ENCODE data around the gene EMP2.
"Not testable (repeated sequence)": the region's sequence is repeated elsewhere in the genome, so short reads cannot be mapped to it uniquely, and the experiment has no call there.

The EMP2 gene

DNA sequence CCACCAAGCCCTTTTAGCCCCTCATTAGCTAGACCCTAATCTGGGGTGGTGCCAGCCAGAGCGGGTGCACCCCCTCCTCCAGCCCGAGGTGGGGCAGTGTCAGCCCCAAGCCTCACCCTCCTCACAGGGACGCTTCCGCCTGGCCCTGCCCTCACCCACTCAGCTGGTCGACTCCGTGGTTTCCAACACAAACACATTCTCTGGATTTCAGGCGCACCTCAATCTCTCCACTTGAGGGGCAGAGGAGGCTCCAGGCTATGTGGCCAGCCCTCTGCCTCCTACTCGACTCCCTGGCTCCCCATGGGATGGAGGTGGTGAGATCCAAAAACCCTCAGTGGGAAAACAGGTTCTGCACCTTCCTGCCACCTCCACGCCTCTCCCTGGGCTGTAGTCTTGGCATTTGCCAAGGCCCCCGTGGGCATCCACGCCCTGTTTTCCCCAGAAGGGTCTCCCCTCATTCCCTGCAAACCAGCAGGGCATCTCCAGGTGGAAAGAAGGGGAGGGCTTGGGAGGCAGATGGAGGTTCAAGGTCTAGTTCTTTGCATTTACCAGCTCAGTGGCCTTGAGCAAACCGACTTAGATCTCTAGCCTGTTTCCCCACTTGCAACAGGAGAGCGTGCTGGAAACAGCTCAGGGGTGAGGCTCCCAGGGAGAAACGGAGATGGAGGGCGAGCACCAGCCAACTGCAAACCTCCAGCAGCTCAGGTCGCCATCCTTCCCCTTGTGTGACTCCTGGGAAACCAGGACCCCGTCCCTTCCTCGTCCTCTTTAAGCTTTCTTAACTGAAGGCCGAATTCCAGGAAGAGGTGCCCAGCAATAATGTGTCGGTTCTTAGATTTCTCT lies 1.7 kb downstream of the EMP2 start:
- DNase-seq (ENCODE audit: low read depth): no peak

DNA sequence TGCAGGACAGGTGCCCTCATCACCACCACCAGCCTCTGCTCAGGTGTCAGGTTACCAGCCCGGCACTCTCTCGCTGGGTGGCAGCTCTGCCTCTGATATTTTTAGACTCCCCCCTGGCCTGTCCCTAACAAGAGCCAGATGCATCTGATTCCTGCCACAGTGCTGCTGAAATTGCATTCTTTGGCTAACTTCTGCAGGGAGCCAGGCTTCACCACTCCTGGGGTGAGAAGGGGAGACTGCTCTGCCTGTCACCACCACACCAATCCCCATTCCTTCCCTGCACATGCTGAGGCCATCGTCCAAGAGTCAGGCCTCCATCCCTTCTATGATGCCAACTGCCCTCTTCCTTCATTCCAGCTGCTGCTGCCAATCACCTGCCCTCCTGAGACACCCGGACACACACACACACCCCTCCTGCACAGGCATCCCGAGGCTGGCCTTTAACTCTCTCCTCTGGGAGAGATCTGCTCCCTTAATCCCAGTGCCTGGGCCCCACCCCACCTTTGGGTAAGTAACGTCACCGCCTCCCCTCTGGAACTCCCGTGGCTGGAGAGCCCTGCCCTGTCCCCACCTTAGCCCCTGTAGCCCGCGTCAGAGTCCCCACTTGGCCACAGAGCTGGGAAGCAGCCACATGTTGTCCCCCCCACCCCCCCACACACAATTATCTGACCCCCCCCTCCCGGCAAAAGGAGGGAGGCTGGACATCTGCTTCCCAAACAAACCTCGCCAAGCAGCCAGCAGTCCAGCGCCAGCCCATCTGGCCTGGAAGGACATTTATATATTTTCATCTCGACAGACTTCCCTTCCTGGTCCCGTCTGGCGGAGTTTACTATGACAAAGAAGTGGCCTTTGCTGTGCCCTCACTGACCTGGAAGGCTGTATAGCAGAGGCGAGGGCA lies 2.8 kb downstream of the EMP2 start:
- DNase-seq (ENCODE audit: low read depth): no peak

DNA sequence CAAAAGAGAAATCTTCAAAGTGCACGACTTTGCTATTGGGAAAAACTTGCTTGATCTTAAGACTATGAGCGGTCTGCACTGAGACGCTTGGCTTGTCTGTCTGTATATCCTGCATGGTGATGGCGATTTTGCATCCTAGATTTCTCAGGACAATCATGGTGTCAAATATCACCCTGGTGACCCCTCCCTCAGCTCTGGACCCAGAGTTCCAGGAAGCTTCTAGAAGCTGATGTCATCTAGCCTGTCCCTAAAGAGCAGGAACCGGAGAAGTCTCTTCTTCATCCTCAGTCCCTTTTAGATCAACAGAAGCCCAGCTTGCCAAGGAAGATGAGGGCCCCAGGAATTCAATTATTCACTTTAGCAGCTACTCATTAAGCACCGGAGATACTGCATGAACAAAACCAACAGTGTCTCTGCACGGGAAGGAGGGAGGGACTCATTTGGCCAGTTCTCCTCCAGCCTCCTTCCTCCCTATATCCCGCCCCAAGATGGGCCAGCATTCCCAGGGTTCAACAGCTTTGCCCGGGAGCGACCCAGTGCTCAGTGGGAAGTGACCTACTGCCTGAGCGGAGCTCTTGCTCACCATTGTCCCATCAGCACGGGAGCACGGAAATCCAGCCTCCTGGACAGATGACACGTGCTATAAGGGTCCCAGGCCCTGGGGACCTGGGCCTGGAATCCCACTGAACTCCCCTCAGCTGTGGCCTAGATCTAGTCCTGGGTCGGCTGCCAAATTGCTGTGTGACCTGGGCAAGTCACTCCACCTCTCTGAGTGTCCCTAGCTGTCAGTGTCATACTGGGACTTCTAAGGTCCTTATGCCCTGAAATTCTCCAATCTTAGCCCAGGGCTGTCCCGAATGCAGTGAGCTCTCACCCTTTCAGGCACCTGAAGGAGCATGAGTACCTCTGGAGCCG lies 3.8 kb downstream of the EMP2 start:
- no peak for DNase-seq (ENCODE audit: low read depth)

DNA sequence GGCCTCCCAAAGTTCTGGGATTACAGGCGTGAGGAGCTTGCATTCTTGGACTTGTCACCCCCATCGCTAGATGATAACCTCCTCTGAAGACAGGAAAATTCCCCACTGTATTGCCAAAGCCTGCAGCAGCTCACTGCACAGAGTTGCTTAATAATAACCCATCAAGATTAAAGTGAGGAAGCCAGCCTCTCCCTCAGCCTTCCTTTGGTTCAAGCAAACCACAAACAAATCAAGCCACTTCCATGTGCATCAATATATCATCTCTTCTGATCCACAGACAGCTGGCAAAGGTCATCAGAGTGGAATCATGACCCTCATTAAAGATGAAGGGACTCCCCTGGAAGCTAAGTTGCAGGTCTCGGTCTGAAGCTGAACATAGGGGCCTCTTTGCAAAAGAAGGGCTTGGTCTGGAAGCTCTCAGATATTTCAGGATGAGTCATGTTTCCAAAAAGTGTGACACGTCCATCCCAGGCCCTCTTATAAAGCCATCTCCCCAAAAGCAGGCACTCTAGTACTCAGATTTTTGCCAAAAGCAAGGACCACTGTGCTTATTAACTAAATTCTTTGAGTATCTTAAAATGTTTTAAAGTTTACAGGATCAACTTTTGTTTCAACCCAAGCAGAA lies 4.8 kb downstream of the EMP2 start:
- no peak for DNase-seq (ENCODE audit: low read depth)

DNA sequence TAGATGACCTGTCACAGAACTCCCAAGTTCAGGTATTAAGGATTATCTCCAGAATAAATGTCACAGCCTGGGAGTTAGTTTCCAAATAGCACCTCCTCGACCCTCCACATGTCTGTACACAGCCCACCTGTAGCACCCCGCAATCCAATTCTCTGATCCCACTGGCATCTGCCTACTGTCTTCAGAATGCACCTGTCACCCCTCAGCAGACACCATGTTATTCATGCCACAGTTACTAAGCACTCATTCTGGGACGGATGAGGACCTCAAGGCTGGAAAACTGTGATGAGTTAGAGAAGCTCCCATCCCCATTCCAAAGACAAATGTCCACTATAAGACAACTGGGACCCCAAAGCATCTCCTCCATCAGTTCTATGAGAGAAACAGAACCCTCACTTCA lies 7.8 kb downstream of the EMP2 start:
- no peak for DNase-seq (ENCODE audit: low read depth)

DNA sequence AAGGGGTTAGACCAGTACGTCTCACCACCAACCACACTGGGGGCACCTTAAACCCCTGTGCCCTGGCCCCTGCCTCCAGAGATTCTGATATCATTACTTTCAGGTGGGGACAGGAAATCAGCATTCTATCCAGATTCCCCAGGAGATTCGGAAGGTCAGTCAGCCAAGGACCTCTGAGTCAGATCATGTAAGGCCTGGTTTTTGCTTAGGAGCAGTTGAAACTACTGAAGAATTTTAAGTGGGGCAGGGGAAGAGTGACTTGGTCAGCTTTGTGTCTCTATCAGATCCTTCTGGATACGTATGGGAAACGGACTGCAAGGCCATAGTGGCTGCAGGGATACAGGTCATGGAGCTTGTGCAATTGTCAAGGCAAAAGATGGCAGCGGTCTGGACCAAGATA lies 9.0 kb downstream of the EMP2 start:
- no peak for DNase-seq (ENCODE audit: low read depth)

DNA sequence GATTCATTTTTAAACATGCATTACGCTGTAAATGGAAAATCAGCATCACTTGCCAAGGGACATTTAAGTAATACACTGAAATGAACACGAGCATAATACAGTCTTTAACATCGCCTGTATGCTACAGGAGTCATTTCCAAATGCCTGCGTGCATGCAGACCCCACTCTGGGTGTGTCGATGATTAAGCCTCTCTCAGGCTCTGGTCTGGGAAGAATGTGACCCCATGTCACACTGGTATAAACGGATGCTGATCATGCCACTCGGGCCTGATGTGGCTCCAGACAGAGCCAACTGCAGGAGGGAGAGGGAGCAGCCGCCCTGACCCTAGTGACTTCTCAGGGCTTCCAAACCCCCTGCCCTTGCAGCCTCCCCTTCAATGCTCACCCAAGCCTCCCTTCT lies 10.8 kb downstream of the EMP2 start:
- DNase-seq (ENCODE audit: low read depth): no peak

DNA sequence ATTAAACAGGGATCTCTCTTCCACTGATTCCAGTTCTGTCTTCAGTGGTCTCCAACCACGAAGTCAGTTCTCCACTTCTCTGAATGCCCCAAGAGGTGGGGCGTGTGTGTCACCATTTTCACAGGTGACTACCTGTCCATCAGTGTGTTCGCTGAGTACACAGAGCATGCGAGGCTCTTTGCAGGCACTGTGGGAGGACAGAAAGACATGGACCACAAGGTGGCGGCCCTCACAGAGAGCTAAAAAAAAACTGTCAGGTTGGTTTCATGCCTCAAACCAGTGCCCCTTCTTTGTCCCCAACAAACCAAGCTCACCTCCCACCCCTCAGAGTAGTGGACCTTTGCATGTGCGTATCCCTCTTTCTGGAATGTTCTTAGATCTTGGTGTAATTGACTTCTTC lies 13.8 kb downstream of the EMP2 start:
- DNase-seq (ENCODE audit: low read depth): no peak

DNA sequence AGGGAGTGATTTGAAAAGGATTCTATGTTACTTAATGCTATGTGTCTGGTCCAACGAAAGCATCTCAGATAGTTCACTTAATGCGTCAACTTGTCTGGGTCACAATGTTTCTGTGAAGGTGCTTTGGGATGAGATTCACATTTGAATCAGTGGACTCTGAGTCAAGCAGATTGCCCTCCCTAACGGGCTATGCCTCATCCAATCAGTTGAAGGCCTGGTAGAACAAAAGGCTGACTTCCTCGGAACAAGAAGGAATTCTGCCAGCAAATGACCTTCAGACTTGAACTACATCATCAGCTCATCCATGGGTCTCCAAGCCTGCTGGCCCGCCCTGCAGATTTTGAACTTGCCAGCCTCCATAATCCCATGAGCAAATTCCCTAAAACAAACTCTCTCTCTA lies 15.2 kb downstream of the EMP2 start:
- no peak for DNase-seq (ENCODE audit: low read depth)

DNA sequence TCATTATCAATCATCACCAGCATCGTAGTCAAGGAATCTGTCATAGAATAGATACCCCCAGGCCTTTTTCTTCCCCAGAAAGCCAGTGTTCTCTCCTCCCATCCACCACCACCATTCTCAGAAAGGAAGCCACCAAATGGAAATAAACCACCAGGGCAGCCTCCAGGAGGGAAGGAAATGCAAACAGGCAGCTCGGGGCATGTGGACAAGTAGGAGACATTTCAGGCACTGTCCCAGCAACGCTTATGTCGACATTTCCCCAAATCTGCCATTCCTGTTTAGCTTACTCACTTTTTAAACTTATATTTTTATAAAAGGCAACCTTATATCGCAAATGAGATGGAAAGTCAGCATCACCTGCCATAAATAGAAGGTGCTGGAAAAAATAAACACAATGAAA lies 15.8 kb downstream of the EMP2 start:
- DNase-seq (ENCODE audit: low read depth): no peak

DNA sequence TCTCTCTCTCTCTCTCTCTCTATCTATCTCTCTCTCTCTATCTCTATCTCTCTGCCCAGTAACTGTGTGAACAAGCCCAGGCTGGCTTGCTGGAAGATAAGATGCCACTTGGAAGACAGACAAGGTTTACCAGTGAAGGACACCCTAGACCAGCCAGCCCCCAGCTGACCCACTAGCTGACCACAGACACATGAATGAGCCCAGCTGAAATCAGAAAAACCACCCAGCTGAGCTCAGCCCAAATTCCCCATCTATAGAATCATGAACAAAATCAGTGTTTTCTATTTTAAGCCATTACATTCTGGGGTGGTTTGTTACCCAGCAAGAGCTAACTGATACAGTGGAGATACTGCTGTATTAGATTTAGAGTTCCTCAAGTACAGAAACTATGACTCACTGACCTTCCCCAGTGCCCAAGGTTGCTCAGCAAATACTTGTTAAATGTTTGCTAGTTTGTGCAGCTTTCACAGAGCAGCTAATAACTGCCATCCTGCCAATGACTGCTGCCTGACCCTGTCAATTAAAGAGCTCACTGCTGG lies 18.0 kb downstream of the EMP2 start:
- DNase-seq (ENCODE audit: low read depth): no peak

DNA sequence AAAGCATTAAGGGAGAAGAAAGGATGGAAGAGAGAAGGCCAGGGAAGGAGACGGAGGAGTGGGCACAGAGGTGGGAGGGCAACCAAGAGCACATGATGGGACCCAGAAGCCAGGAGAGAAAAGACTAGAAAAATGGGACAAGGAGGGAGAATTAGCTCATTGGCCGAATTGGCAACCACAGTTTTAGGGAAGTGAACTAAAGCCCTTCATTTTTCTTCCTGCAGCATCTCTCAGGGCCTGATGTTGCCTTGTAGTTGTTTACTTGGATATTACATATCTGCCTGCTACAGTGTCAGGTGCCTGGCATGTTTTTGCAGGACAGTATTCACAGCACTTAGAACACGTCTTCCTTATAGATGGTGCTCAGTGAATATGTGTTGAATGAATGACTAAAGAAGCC lies 19.0 kb downstream of the EMP2 start:
- DNase-seq (ENCODE audit: low read depth): no peak

DNA sequence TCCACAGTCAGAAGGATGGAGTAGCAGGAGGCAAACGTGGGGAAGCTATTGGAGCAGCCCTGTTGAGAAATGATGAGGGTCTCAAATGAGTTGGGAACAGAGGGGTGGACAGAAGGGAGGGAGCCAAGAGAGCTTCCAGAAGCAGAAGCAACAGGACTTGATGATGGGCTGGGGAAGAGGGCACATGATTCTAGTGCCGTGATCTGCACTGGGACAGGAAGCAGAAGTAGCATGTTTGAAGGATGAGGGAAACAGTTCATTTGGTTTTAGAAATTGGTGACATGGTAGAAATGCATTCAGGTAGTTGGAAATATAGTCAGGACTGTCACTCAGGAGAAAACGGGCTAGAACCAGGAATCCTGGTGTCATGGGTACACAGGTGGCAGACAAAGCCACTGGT lies 19.4 kb downstream of the EMP2 start:
- no peak for DNase-seq (ENCODE audit: low read depth)

DNA sequence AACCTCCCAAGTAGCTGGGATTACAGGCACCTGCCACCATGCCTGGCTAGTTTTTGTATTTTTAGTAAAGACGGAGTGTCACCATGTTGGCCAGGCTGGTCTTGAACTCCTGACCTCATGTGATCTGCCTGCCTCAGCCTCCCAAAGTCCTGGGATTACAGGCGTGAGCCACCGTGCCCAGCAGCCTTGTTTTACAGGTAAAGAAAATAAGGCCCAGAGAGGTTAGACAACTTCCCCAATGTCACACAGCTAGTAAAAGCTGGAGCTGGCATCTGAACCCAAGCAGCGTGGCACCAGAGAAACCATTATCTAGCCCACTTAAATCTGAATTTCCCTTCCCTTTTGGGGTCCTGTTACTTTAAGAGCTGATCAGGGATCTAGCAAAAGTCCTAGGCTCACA lies 20.6 kb downstream of the EMP2 start:
- DNase-seq (ENCODE audit: low read depth): not testable (repeated sequence)

DNA sequence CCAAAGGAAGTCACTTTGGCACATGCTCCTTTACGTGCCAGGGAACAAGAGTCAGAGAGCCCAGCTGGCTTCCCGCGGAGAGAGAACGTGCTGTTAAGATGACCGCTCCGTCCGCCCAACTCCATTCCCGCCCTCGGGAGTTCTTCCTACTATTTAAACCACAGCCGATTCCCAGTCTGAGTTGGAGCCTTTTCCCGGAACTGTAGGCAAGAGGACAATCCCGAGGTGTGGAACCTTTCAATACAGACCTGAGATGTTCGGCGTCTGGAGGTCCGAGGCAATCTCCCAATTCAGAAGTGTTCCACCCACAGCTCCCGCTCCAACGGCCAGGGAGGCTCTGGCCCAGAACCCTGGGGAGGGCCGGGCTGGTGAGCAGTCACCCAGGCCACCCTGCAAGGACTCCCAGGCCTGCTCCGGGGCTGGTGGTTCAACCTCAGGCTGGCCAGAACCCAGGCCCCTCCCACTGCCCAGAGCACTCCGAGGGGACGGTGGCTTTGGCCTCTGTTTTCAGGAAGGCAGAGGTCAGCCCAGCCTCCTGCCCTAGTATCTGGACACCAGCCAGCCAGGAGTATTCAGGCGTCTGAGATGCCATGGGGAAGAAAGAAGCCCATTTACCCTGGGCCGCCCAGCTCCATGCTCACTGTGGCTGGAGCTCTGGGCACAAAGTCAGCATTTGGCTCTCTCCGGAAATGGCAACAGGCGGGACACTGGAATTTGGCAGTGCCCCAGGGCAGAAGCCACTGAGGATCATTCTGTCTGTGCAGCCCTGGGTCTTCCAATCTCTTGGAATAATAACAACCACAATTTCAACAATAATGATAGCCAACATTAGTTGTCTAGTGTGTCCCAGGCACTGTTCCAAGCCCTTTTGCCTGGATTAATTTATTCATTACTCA lies 21.4 kb downstream of the EMP2 start:
- no peak for DNase-seq (ENCODE audit: low read depth)

DNA sequence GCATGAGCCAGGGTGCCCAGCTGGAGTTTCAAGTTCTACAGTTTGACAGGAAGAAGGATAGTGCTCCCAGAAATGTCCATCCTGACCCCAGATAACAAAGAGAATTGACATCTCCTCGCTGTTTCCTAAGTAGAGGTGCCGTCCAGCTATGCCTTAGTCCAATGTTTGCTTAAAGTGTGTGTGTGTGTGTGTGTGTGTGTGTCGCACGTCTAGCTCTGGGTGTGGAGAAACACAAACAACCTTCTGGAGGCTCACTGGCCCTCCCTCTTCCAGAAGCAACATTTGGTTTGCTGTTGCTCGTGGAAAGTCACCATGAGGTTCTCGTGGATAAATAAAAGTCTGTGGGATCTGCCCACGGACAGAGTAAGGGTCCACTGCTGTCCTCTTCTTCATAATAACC lies 22.1 kb downstream of the EMP2 start:
- no peak for DNase-seq (ENCODE audit: low read depth)

DNA sequence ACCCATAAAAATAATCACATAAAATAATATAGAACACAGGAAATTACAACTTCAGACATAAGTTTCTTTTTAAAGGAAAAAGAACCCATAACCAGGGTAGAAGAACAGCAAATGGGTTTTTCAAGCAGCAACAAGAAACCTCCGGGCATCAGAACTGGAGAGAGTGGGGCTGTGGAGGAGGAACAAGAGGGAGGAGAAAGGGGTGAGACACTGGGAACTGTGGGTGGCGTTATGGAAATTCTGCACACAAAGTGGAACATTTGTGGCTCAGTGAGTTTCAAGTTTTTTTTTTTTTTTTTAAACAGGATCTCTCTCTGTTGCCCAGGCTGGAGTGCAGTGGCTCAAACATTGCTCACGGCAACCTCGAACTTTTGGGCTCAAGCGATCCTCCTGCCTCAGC lies 22.6 kb downstream of the EMP2 start:
- no peak for DNase-seq (ENCODE audit: low read depth)

DNA sequence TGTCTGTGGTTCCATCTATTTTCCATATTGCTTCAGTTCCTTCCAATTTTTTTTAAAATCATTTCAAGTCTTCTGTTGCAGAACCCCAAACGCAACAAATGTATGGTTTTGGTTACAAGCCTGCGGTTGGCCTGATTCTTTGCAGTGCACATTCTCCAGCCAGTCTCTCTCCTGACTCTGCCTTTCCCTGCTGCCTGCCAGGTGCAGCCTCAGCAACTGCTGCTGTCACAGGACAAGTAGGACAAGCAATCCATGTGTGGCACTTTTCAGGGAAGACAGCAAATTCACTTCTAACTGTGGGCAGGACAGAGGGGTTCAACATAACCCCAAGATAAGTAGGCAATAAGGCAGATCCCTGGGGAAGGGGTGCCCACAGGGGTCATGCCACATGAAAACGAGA lies 24.2 kb downstream of the EMP2 start:
- DNase-seq (ENCODE audit: low read depth): no peak

DNA sequence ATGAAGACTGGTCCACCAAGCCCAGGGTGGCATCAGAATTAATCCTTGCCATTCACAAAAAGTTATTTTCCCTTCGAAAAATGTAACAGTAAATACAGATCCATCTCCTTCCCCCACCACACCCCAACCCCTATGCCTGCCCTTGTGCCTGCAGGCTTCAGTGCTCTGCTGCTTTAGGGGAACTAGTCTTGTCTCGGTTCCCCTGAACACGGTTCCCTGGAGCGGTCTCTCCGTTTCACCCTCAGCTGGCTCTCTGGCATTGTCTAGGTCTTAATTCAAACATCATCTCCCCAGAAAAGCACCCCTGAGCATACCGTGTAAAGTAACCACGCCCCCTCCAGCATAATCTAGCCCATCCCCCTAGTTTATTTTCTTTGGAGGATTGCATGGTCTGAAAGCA lies 25.8 kb downstream of the EMP2 start:
- no peak for DNase-seq (ENCODE audit: low read depth)

DNA sequence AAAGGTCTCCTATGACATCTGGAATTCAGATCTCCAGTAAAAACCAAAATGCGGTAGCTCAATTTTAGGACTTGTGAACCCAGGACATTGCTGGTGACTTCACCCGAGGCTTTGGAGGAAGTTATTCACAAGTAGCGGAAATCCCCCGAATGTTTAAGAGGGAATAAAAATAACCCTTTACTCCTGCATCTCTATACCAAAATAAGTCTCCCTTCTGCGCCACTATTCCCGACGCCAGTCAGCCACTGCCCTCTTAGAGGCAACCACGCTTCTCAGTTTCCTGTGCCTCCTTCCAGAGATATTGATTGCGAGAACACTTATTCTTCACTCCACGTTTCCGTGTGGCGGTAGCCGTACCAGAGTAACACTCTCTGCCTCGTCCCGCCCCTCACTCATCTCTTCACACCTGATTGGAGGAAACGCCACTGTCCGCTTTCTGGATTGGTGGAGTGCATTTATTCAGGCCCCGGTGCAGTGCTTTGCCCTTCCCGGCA lies 27.4 kb downstream of the EMP2 start:
- peak; percentile 3 for DNase-seq (ENCODE audit: low read depth)

Measured in stimulated activated CD8-positive, alpha-beta memory T cell treated with anti-CD3 and anti-CD28 coated beads, Interleukin-15, amount 100 ng/mL, for 24 hours (primary cell).